ENCODE measurements around the gene PCCA.

PCCA gene

GRCh38 chr13:100519626-100520025, 430.7 kb downstream of the PCCA start:
- H3K36me3 ChIP-seq = no peaks in the 10 kb centered on the region
- peaks cover 51 to 55% of the 10 kb centered on the region in 2 experiments for H3K4me1 ChIP-seq (ENCODE audit: control insufficient read depth in 1 of 2, insufficient read depth in 1 of 2, low read depth in 1 of 2, low read length in 1 of 2)
- H3K27me3 ChIP-seq = peaks cover 35% of the 10 kb centered on the region
- no peak overlapping the region for H3K27ac ChIP-seq
- TF ChIP-seq CTCF (IDR thresholded peaks at IDR 0.05) = no peak
- H3K4me3 ChIP-seq (ENCODE audit: low read depth in 1 of 2, low read length in 1 of 2) = no peak overlapping the region
- no peaks in the 10 kb centered on the region for H3K9me3 ChIP-seq

DNA sequence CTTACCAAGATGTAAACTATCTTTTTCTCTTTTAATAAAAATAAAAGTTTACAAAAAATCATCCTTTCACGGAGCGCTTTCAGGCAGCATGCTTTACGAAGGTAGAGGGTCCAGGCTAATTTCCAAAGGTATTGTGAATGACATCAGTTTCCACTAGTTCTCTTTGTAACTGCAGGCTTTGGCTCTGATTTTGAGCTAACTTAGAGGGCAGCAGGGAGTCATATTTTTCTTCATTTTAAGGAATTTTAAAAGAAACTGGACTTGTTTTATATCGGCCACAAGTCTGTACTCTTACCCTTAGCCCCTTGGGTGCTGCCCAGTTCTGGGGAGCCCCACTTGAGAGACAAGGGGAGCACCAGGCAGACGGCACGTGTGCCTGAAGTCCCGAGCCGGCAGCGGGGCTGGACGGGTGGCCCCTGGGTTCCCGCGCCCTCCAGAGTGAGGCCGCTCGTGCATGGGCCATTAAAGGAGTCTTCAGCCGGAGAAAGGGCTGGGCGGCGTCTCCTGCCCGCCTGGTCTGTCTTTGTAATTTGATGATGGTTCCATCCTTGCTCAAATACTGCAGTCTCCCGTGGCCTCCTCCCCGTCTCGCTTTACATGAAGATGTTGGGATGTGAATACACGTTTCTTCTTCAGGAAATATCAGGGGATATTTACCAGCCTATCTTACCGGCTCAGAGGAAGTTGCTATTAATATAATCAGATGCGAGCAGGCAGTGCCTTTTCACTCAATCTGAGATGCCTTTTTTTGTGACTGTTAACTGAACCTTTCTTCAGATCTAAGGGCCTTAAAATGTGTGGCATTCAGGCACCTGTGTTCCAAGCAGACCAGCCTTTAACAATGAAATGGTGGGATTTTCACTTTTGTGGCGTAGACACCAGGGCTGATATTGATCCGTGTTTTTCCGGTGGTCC, 432.3 kb downstream of the PCCA start:
- H3K4me1 ChIP-seq (ENCODE audit: control insufficient read depth in 1 of 2, insufficient read depth in 1 of 2, low read depth in 1 of 2, low read length in 1 of 2) = peaks cover 38 to 40% of the 10 kb centered on the region in 2 experiments
- no peaks in the 10 kb centered on the region for H3K36me3 ChIP-seq
- TF ChIP-seq CTCF (IDR thresholded peaks at IDR 0.05) = no peak
- no peak overlapping the region for H3K27ac ChIP-seq
- peaks cover 35% of the 10 kb centered on the region for H3K27me3 ChIP-seq
- H3K9me3 ChIP-seq = no peaks in the 10 kb centered on the region
- H3K4me3 ChIP-seq (ENCODE audit: low read depth in 1 of 2, low read length in 1 of 2) = no peak overlapping the region

- H3K27me3 ChIP-seq = peaks cover 35% of the 10 kb centered on the region
- no peak overlapping the region for H3K27ac ChIP-seq
- no peak for TF ChIP-seq CTCF (IDR thresholded peaks at IDR 0.05)
Observed at GRCh38 chr13:100521851-100522617, 433.1 kb downstream of the PCCA start.

GRCh38 chr13:100522618-100523309, 433.9 kb downstream of the PCCA start:
- Histone ChIP-seq H3K27ac (no peak overlapping the region), H3K36me3 (no peaks in the 10 kb centered on the region), H3K27me3 (peaks cover 35% of the 10 kb centered on the region), H3K4me1 (ENCODE audit: control insufficient read depth in 1 of 2, insufficient read depth in 1 of 2, low read depth in 1 of 2, low read length in 1 of 2) (peaks cover 23 to 30% of the 10 kb centered on the region in 2 experiments), H3K9me3 (no peaks in the 10 kb centered on the region), H3K4me3 (ENCODE audit: low read depth in 1 of 2, low read length in 1 of 2) (no peak overlapping the region)
- TF ChIP-seq CTCF (IDR thresholded peaks at IDR 0.05) = no peak

More at GRCh38 chr13:100521851-100522617, 433.1 kb downstream of the PCCA start:
- H3K9me3 ChIP-seq = no peaks in the 10 kb centered on the region
- no peaks in the 10 kb centered on the region for H3K36me3 ChIP-seq
- H3K4me1 ChIP-seq (ENCODE audit: control insufficient read depth in 1 of 2, insufficient read depth in 1 of 2, low read depth in 1 of 2, low read length in 1 of 2) = peaks cover 31 to 38% of the 10 kb centered on the region in 2 experiments
- no peak overlapping the region for H3K4me3 ChIP-seq (ENCODE audit: low read depth in 1 of 2, low read length in 1 of 2)

DNA sequence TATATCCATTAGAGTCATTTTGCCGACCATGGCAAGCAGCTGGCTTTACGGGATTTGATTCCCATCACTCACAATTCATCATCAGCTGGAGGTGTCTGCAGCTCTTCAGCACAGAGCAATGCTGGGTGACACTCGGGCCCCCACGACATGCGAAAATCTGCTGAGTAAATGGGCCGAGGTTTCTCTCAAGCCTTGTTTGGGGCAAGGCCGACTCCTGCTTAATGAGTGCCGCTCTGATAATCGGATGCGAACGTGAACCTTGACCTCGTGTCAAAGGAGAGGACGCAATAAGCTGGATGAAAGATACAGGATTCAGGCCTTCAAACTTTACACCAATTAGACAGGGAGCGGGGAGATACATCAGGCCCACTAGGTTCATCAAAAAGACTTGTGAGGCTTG, 434.5 kb downstream of the PCCA start:
- Histone ChIP-seq H3K4me1 (ENCODE audit: control insufficient read depth in 1 of 2, insufficient read depth in 1 of 2, low read depth in 1 of 2, low read length in 1 of 2) (peaks cover 17 to 24% of the 10 kb centered on the region in 2 experiments), H3K27me3 (peaks cover 35% of the 10 kb centered on the region), H3K4me3 (ENCODE audit: low read depth in 1 of 2, low read length in 1 of 2) (no peak overlapping the region), H3K27ac (no peak overlapping the region), H3K9me3 (no peaks in the 10 kb centered on the region), H3K36me3 (no peaks in the 10 kb centered on the region)
- no peak for TF ChIP-seq CTCF (IDR thresholded peaks at IDR 0.05)
